ENCODE data around the gene CAVIN4. TPM values are rescaled to one million over a fixed set of nuclear protein-coding genes. Genes with fewer than 3 reads are reported as not detected.

CAVIN4 gene
- total RNA-seq, 2 experiments from 2014 or later = 0.08 TPM; not detected in 1

DNA sequence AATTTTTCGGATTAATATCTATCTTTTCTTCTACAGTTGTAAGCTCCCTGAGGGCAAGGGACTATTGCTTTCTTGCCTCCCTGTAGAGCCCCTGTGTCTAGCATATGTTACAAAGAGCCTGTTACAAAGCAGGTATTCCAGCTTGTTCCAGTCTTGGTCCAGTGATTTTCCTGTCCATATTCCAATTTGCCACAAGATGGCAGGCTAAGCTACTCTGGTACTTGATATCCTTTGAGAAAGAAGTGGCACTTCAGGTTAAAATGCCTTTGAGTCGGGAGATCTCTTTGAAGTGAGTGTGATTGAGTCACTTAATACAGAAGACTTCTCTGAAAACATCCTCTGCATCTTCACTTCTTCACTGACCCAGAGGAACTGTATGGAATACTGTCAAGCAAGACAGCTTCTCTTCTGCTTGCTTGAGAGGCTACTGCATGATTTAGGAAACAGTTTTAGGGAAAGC, 24.5 kb downstream of the CAVIN4 start:
- no peaks in the 10 kb centered on the region for H3K27me3 ChIP-seq (ENCODE audit: control insufficient read depth in 1 of 2, insufficient read depth in 2 of 2, low read length in 2 of 2)
- H3K9me3 ChIP-seq (ENCODE audit: control insufficient read depth in 1 of 2, insufficient read depth in 1 of 2, low read length in 2 of 2) = no peaks in the 10 kb centered on the region
- Mint-ChIP-seq H3K4me3 (no peak overlapping the region), H3K27ac (no peak overlapping the region), H3K9me3 (no peaks in the 10 kb centered on the region), H3K4me1 (ENCODE audit: low read depth) (peaks cover 22% of the 10 kb centered on the region), H3K36me3 (ENCODE audit: low read depth) (no peaks in the 10 kb centered on the region), H3K27me3 (no peaks in the 10 kb centered on the region)
- no peak for DNase-seq
- no peak overlapping the region for H3K27ac ChIP-seq (ENCODE audit: low read depth in 1 of 2, low read length in 2 of 2)
- no peaks in the 10 kb centered on the region for H3K36me3 ChIP-seq (ENCODE audit: insufficient read depth, low read length)
- H3K4me1 ChIP-seq (ENCODE audit: insufficient read depth, low read length) = peaks cover 18% of the 10 kb centered on the region
- POLR2A ChIA-PET = no interaction called here
- ATAC-seq (ENCODE audit: poor library complexity) = no peak
- intact Hi-C loops (cut with DNase I, micrococcal nuclease) = loop anchor here in 1 of 2 experiments (2.0 kb wide), 1 partner anchor 708 kb away; no protein-coding TSS in a partner anchor
- TF ChIP-seq, protein P1, sequence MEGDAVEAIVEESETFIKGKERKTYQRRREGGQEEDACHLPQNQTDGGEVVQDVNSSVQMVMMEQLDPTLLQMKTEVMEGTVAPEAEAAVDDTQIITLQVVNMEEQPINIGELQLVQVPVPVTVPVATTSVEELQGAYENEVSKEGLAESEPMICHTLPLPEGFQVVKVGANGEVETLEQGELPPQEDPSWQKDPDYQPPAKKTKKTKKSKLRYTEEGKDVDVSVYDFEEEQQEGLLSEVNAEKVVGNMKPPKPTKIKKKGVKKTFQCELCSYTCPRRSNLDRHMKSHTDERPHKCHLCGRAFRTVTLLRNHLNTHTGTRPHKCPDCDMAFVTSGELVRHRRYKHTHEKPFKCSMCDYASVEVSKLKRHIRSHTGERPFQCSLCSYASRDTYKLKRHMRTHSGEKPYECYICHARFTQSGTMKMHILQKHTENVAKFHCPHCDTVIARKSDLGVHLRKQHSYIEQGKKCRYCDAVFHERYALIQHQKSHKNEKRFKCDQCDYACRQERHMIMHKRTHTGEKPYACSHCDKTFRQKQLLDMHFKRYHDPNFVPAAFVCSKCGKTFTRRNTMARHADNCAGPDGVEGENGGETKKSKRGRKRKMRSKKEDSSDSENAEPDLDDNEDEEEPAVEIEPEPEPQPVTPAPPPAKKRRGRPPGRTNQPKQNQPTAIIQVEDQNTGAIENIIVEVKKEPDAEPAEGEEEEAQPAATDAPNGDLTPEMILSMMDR (IDR thresholded peaks at IDR 0.05) = no peak
- CTCF ChIA-PET = no interaction called here
- H3K4me3 ChIP-seq (ENCODE audit: low read length) = no peak overlapping the region

GRCh38 chr9:100605405-100605804, 27.5 kb downstream of the CAVIN4 start:
- intact Hi-C loops (cut with DNase I, micrococcal nuclease) = no loop called here
- Histone ChIP-seq H3K4me3 (ENCODE audit: low read length) (no peak overlapping the region), H3K9me3 (ENCODE audit: control insufficient read depth in 1 of 2, insufficient read depth in 1 of 2, low read length in 2 of 2) (no peaks in the 10 kb centered on the region), H3K4me1 (ENCODE audit: insufficient read depth, low read length) (no peaks in the 10 kb centered on the region), H3K27ac (ENCODE audit: low read depth in 1 of 2, low read length in 2 of 2) (no peak overlapping the region), H3K36me3 (ENCODE audit: insufficient read depth, low read length) (no peaks in the 10 kb centered on the region), H3K27me3 (ENCODE audit: control insufficient read depth in 1 of 2, insufficient read depth in 2 of 2, low read length in 2 of 2) (peaks cover 0 to 2% of the 10 kb centered on the region in 2 experiments)
- Mint-ChIP-seq H3K36me3 (ENCODE audit: low read depth) (no peaks in the 10 kb centered on the region), H3K4me3 (no peak overlapping the region), H3K27me3 (no peaks in the 10 kb centered on the region), H3K27ac (no peak overlapping the region), H3K9me3 (no peaks in the 10 kb centered on the region), H3K4me1 (ENCODE audit: low read depth) (peaks cover 4% of the 10 kb centered on the region)
- no peak for DNase-seq
- CTCF ChIA-PET = no interaction called here
- POLR2A ChIA-PET = no interaction called here
- ATAC-seq (ENCODE audit: poor library complexity) = no peak
- TF ChIP-seq, protein P1 (IDR thresholded peaks at IDR 0.05) = no peak

DNA sequence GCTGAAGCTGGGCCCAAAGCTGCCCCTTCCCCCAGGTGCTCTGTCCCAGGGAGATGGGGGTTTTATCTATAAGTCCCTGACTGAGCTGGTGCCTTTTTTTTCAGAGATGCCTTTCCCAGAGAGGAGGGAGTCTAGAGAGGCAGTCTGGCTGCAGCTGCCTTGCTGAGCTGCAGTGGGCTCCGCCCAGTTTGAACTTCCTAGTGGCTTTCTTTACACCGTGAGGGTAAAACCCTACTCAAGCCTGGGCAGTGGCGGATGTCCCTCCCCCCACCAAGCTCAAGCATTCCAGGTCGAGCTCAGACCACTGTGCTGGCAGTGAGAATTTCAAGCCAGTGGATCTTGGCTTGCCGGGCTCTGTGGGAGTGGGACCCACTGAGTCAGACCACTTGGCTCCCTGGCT, 41.3 kb downstream of the CAVIN4 start:
- peaks cover 0 to 7% of the 10 kb centered on the region in 2 experiments for H3K9me3 ChIP-seq (ENCODE audit: control insufficient read depth in 1 of 2, insufficient read depth in 1 of 2, low read length in 2 of 2)
- H3K4me3 ChIP-seq (ENCODE audit: low read length) = no peak overlapping the region
- Mint-ChIP-seq H3K27me3 (peaks cover 14% of the 10 kb centered on the region), H3K27ac (no peak overlapping the region), H3K4me3 (no peak overlapping the region), H3K36me3 (ENCODE audit: low read depth) (no peaks in the 10 kb centered on the region), H3K9me3 (no peaks in the 10 kb centered on the region), H3K4me1 (ENCODE audit: low read depth) (no peaks in the 10 kb centered on the region)
- no peaks in the 10 kb centered on the region for H3K27me3 ChIP-seq (ENCODE audit: control insufficient read depth in 1 of 2, insufficient read depth in 2 of 2, low read length in 2 of 2)
- no peaks in the 10 kb centered on the region for H3K4me1 ChIP-seq (ENCODE audit: insufficient read depth, low read length)
- ChIA-PET POLR2A (no interaction called here), CTCF (no interaction called here)
- H3K36me3 ChIP-seq (ENCODE audit: insufficient read depth, low read length) = no peaks in the 10 kb centered on the region
- ATAC-seq (ENCODE audit: poor library complexity) (no peak), DNase-seq (no peak)
- TF ChIP-seq, protein P1 (IDR thresholded peaks at IDR 0.05) = no peak
- H3K27ac ChIP-seq (ENCODE audit: low read depth in 1 of 2, low read length in 2 of 2) = no peak overlapping the region
- intact Hi-C loops (cut with DNase I, micrococcal nuclease) = no loop called here

Data from CD4-positive, alpha-beta T cell (primary cell).